ENCODE measurements around the gene PCDH18. TPM values are rescaled to one million over a fixed set of nuclear protein-coding genes. Genes with fewer than 3 reads are reported as not detected.

Gene PCDH18
- total and polyA plus RNA-seq, 2 of the 13 experiments (the other 11 are each of a cell fraction or from before 2014, with no cell fraction given), result not detected

GRCh38 chr4:137545461-137545861 is 13.2 kb upstream of the PCDH18 start:
- DNase-seq (ENCODE audit: low spot score) (no peak), ATAC-seq (no peak), FAIRE-seq (no peak)
- Histone ChIP-seq H3K4me1 (ENCODE audit: insufficient read depth, low read length) (no peaks in the 10 kb centered on the region), H3K9ac (ENCODE audit: insufficient read depth, low read depth, low read length) (no peak overlapping the region), H3K4me3 (replicated peaks in 1 of 3; ENCODE audit: insufficient read depth in 1 of 3, low read depth in 2 of 3, low read length in 3 of 3) (no peak overlapping the region), H3K36me3 (replicated peaks in 1 of 2; ENCODE audit: control insufficient read depth in 1 of 2, insufficient read depth in 2 of 2, low read length in 2 of 2) (no peaks in the 10 kb centered on the region), H3K4me2 (ENCODE audit: low read depth, low read length) (no peak overlapping the region), H3K27ac (ENCODE audit: extremely low read length, insufficient read depth, low read length) (no peak overlapping the region), H3K79me2 (ENCODE audit: insufficient read depth, low read length) (no peaks in the 10 kb centered on the region), H2AFZ (ENCODE audit: low read length) (no peak overlapping the region), H3K9me3 (ENCODE audit: low read length) (no peaks in the 10 kb centered on the region), H4K20me1 (ENCODE audit: insufficient read depth, low read length) (no peaks in the 10 kb centered on the region), H3K27me3 (ENCODE audit: control insufficient read depth in 1 of 2, insufficient read depth in 2 of 2, low read length in 2 of 2) (no peaks in the 10 kb centered on the region)
- CTCF ChIA-PET (ENCODE audit: low intra/inter-chr PET ratio, low total read pairs), result no interaction called here
- POLR2A ChIA-PET, result no interaction called here
- in situ Hi-C loops (cut with HindIII; ENCODE audit: extremely low pct_ligation_motif_present, low pct_unique_long_range_greater_than_20kb), result no loop called here
- 30% methylated on average over 4 of the region's 4 CpGs for WGBS (ENCODE audit: low lambda C conversion rate)
- intact Hi-C loops (cut with micrococcal nuclease; ENCODE audit: unreplicated experiment), result no loop called here
- no peak for TF ChIP-seq CHD2 (IDR thresholded peaks at IDR 0.05; ENCODE audit: low read depth, low read length)
- TF ChIP-seq ZNF607 (CRISPR knock-in tag; IDR thresholded peaks at IDR 0.05; ENCODE audit: borderline replicate concordance), result no peak
- TF ChIP-seq RARG (CRISPR knock-in tag; IDR thresholded peaks at IDR 0.05; ENCODE audit: low read depth), result no peak
- TF ChIP-seq YEATS2 (CRISPR knock-in tag; IDR thresholded peaks at IDR 0.05; ENCODE audit: borderline replicate concordance), result no peak
- TF ChIP-seq ZNF264 (CRISPR knock-in tag; IDR thresholded peaks at IDR 0.05), result no peak
- no peak for TF ChIP-seq HES4 (CRISPR knock-in tag; IDR thresholded peaks at IDR 0.05; ENCODE audit: borderline replicate concordance)
- no peak for TF ChIP-seq FOXP1 (IDR thresholded peaks at IDR 0.05)
- no peak for TF ChIP-seq FOXP1 (CRISPR knock-in tag; IDR thresholded peaks at IDR 0.05)
- no TSS peak for BruUV-seq (replicated peaks)

- no TSS peak for BruUV-seq (replicated peaks)
- no peaks in the 10 kb centered on the region for H3K27me3 ChIP-seq (ENCODE audit: control insufficient read depth in 1 of 2, insufficient read depth in 2 of 2, low read length in 2 of 2)
- POLR2A ChIA-PET, result no interaction called here
These were observed 11.4 kb upstream of the PCDH18 start for GRCh38 chr4:137543648-137544047.

More at GRCh38 chr4:137543648-137544047, 11.4 kb upstream of the PCDH18 start:
- WGBS (ENCODE audit: low lambda C conversion rate), result 4% methylated on average over 3 of the region's 3 CpGs
- Histone ChIP-seq H3K4me2 (ENCODE audit: low read depth, low read length) (no peak overlapping the region), H3K36me3 (replicated peaks in 1 of 2; ENCODE audit: control insufficient read depth in 1 of 2, insufficient read depth in 2 of 2, low read length in 2 of 2) (no peaks in the 10 kb centered on the region), H3K9me3 (ENCODE audit: low read length) (no peaks in the 10 kb centered on the region), H4K20me1 (ENCODE audit: insufficient read depth, low read length) (no peaks in the 10 kb centered on the region), H3K27ac (ENCODE audit: extremely low read length, insufficient read depth, low read length) (no peak overlapping the region), H3K4me3 (replicated peaks in 1 of 3; ENCODE audit: insufficient read depth in 1 of 3, low read depth in 2 of 3, low read length in 3 of 3) (no peak overlapping the region), H2AFZ (ENCODE audit: low read length) (no peak overlapping the region), H3K4me1 (ENCODE audit: insufficient read depth, low read length) (no peaks in the 10 kb centered on the region), H3K79me2 (ENCODE audit: insufficient read depth, low read length) (no peaks in the 10 kb centered on the region), H3K9ac (ENCODE audit: insufficient read depth, low read depth, low read length) (no peak overlapping the region)
- no peak for ATAC-seq
- DNase-seq (ENCODE audit: low spot score), result no peak
- intact Hi-C loops (cut with micrococcal nuclease; ENCODE audit: unreplicated experiment), result no loop called here
- TF ChIP-seq ZNF839 (CRISPR knock-in tag; IDR thresholded peaks at IDR 0.05; ENCODE audit: borderline replicate concordance) (no peak), KDM5B (CRISPR knock-in tag; IDR thresholded peaks at IDR 0.05; ENCODE audit: borderline replicate concordance) (no peak)
- FAIRE-seq, result no peak
- in situ Hi-C loops (cut with HindIII; ENCODE audit: extremely low pct_ligation_motif_present, low pct_unique_long_range_greater_than_20kb), result no loop called here
- CTCF ChIA-PET (ENCODE audit: low intra/inter-chr PET ratio, low total read pairs), result no interaction called here
